ENCODE data around the gene MYH6. TPM values are rescaled to one million over a fixed set of nuclear protein-coding genes. Genes with fewer than 3 reads are reported as not detected.
A peak's percentile ranks its signal among the peaks of the same experiment; 100 is the strongest.

Gene MYH6
- total RNA-seq, 1 experiment from 2014 or later: 0.07 TPM

DNA sequence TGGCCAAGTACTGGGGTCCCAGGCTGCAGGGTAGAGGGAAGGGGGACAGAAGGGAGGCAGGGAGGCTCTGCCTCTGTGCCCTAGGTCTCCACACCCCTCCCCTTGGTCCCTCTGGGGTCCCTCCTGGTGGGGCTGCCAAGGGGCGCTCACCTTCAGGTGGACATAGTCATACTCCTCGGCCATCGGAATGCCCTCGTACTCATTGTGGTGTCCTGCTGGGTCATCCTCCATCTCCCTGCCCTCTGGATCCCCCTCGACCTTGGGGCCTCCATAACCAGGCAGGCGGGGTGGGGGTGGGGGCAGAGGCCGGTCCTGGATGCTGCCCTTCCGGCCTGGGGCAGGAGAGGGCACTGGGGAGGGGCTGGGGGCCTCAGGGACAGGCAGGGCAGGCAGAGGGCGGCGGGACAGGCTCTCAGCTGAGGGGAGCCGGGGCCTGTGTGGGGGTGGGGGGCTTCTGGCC is 48.9 kb downstream of the MYH6 start:
- Histone ChIP-seq H2BK120ac (ENCODE audit: low read depth, low read length, poor library complexity, severe bottlenecking) (no peak overlapping the region), H3K4me2 (ENCODE audit: insufficient read depth, insufficient read length, low read length) (no peak overlapping the region), H3K56ac (ENCODE audit: insufficient read length, low read depth, low read length) (no peak overlapping the region), H3K27me3 (ENCODE audit: insufficient read depth, low read length) (no peaks in the 10 kb centered on the region; the same call in 1 of the 2 replicates), H3K79me2 (ENCODE audit: insufficient read depth, low read length) (no peaks in the 10 kb centered on the region), H2AK5ac (ENCODE audit: insufficient read length, low read length) (no peak overlapping the region), H3K14ac (ENCODE audit: insufficient read depth, low read length) (no peak overlapping the region), H2BK20ac (ENCODE audit: low read depth, low read length, poor library complexity, severe bottlenecking) (no peak overlapping the region), H2BK15ac (ENCODE audit: low read depth, low read length) (no peak overlapping the region), H3K79me1 (ENCODE audit: insufficient read depth, low read depth, low read length, poor library complexity, severe bottlenecking) (no peaks in the 10 kb centered on the region), H3T11ph (ENCODE audit: low read length) (no peak overlapping the region), H2AFZ (ENCODE audit: low read length) (no peak overlapping the region), H4K20me1 (ENCODE audit: control insufficient read depth, insufficient read depth, insufficient read length) (no peaks in the 10 kb centered on the region), H4K91ac (ENCODE audit: insufficient read length, low read depth, low read length) (no peak overlapping the region), H3K4ac (ENCODE audit: low read depth, low read length) (no peak overlapping the region), H3K18ac (ENCODE audit: insufficient read length, low read depth, low read length) (no peak overlapping the region), H4K8ac (replicated peaks; ENCODE audit: insufficient read length, low read depth, low read length) (no peak overlapping the region), H2BK5ac (ENCODE audit: insufficient read length, low read length) (no peak overlapping the region), H3K9ac (ENCODE audit: extremely low read depth, insufficient read length, low read length) (no peak overlapping the region), H3K9me3 (ENCODE audit: control insufficient read depth, low read depth, low read length) (no peaks in the 10 kb centered on the region), H3K23me2 (ENCODE audit: insufficient read length, low read depth, low read length, poor library complexity, severe bottlenecking) (peaks cover 4% of the 10 kb centered on the region), H3K4me1 (ENCODE audit: insufficient read depth, low read length) (peaks cover 4% of the 10 kb centered on the region; the same call in 1 of the 2 replicates), H3K27ac (ENCODE audit: insufficient read length, low read depth, low read length) (no peak overlapping the region), H3K23ac (ENCODE audit: insufficient read length, low read depth, low read length) (no peak overlapping the region), H2BK12ac (ENCODE audit: insufficient read length, low read depth, low read length) (no peak overlapping the region), H4K5ac (ENCODE audit: insufficient read length, low read depth, low read length) (no peak overlapping the region)
- peak; percentile 18 for DNase-seq
- Mint-ChIP-seq H3K27me3 (ENCODE audit: low read depth) (peaks cover 9% of the 10 kb centered on the region), H3K4me1 (peaks cover 19 to 23% of the 10 kb centered on the region in 2 experiments), H3K4me3 (no peak overlapping the region), H3K36me3 (ENCODE audit: insufficient read depth in 1 of 3, low read depth in 3 of 3) (peaks cover 18 to 58% (median 43%) of the 10 kb centered on the region in 3 experiments), H3K9me3 (no peaks in the 10 kb centered on the region), H3K27ac (no peak overlapping the region)
- no peak for TF ChIP-seq CTCF (conservative IDR thresholded peaks at IDR 0.05)
- WGBS (ENCODE audit: extremely low coverage, insufficient read length, low lambda C conversion rate): no CpG with 5 or more reads among the region's 11 CpGs
